HG03457 (cell line): ENCODE data around the gene ISLR.
"Not testable (repeated sequence)": the region's sequence is repeated elsewhere in the genome, so short reads cannot be mapped to it uniquely, and the experiment has no call there.

Experiments used
- ATAC-seq: cut with Tn5 transposase; IDR thresholded peaks from one replicate; pipeline ENCODE4 v1.9.1; 2021; ENCODE audit warnings: moderate number of reproducible peaks; ENCODE audit not compliant: unreplicated experiment

Gene ISLR

GRCh38 chr15:74136814-74137536, 36.5 kb upstream of the ISLR start:
- ATAC-seq = no peak

- ATAC-seq = no peak
Observed at GRCh38 chr15:74137537-74137894, 36.0 kb upstream of the ISLR start.

DNA sequence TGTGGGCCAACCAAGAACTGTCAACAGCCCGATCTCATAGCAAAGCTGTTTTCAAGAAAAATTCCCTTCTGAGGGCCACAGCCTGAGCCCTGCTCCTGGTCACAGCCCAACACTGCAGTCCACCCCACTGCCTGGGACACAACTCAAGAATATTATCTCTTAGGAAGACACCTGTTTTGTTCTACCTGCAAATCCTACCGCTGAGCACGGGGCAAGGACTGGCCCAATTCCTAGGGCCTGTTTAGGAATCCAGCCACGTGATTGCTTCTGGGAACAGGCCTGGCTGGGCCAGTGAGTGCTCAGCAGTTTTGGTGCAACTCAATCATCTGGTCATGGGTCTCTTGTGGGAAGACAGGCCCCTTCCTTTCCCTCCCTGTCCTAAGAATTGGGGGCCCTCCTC, 34.9 kb upstream of the ISLR start:
- ATAC-seq = no peak

- ATAC-seq = no peak
Observed at GRCh38 chr15:74141591-74141990, 31.9 kb upstream of the ISLR start.

GRCh38 chr15:74144153-74144775, 29.2 kb upstream of the ISLR start:
- ATAC-seq = no peak

GRCh38 chr15:74146277-74146800, 27.2 kb upstream of the ISLR start:
- no peak for ATAC-seq

DNA sequence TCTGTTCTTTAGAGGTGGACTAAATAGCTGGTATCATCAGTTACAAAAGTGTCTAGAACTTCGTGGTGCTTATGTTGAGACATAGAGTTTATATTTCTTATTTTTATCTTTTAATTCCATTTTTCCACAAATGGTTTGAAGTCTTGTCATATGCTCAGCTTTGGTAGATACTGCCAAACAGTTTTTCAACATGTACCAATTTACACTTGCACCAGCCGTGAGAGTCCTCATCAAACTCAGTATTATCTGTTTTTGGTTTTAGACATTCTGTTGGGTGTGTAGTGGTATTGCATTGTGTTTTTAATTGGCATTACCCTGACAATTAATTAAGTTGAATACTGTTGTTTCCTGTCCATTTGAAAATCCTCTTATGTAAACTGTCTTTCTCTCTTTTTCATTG, 26.5 kb upstream of the ISLR start:
- no peak for ATAC-seq

- no peak for ATAC-seq
Observed at GRCh38 chr15:74155766-74156417, 17.6 kb upstream of the ISLR start.

GRCh38 chr15:74156678-74157411, 16.7 kb upstream of the ISLR start:
- no peak for ATAC-seq

- no peak for ATAC-seq
Observed at GRCh38 chr15:74157868-74158827, 15.4 kb upstream of the ISLR start.

GRCh38 chr15:74158855-74159650, 14.5 kb upstream of the ISLR start:
- no peak for ATAC-seq

- ATAC-seq = no peak
Observed at GRCh38 chr15:74159773-74160172, 13.7 kb upstream of the ISLR start.

DNA sequence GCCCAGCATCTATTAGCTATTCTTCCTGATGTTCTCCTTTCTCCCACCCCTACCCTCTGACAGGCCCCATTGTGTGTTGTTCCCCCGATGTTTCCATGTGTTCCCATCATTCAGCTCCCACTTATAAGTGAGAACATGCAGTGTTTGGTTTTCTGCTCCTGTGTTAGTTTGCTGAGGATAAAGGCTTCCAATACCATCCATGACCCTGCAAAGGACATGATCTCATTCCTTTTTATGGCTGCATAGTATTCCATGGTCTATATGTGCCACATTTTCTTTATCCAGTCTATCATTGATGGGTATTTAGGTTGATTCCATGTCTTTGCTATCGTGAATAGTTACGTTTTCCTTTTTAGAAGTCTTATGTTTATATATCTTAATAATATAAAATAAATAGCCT, 13.1 kb upstream of the ISLR start:
- ATAC-seq = not testable (repeated sequence)

GRCh38 chr15:74162195-74162536, 11.3 kb upstream of the ISLR start:
- not testable (repeated sequence) for ATAC-seq

DNA sequence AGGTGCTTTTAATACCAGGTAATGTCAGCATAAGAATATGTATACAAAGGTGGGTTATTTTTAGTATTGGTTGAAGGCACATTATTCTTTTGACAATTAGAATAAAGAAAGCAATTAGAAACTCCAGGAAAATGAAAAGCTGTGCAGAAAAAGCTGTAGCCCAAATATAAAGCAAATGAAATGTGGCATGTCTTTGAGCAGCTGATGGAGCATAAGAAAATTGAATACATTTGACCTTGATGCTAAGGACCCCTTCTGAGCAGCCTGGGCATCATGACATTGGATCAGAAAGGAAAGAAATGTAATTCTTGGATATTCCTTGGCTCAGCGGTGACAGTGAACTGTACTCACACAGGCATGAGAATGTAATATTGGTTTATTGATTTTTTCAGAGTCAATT, 8.0 kb upstream of the ISLR start:
- no peak for ATAC-seq

DNA sequence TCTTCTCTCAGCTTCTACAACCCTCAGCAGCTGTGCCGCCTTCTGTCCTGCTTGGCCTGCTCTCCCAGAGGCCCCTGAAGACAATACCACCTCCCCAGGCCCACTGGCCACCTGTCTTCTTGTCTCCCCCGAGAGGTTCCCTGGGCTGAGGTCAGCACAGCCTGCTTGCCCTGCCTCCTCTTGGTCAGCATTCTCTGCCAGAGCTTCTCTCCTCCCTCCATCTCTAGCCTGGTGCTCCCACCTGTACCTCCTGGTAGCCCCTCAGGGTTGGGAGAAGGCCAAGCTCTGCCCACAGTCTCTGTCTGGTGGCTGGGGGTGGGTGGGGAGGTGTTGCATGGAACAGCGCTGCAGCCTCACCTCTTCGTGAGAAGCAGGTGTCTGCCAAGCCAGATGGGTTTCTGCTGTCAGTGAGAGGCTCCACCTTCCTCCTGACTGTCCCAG, 5.6 kb upstream of the ISLR start:
- ATAC-seq = no peak

GRCh38 chr15:74168711-74169126, 4.8 kb upstream of the ISLR start:
- ATAC-seq = no peak

- ATAC-seq = no peak
Observed at GRCh38 chr15:74170071-74170844, 3.3 kb upstream of the ISLR start.
